K562 (cell line): ENCODE data around the gene DOCK4. TPM values are rescaled to one million over a fixed set of nuclear protein-coding genes. Genes with fewer than 3 reads are reported as not detected.

Experiments used
- ATAC-seq: fragments of 200-7000 bp; cut with Tn5 transposase; 3 replicates; pipeline ENCODE4 v1.9.1; 2020; ENCODE audit warnings: moderate library complexity
- BruUV-seq: library from RNA; stranded (reverse); fragments of 400-500 nt; replicated peaks from 2 replicates; lab custom pipeline; 2021; lab: Mats Ljungman, UMichigan
- CTCF ChIA-PET: fragments of 300-600 bp; formaldehyde crosslinking; extraction: SDS; loops from one replicate; lab custom pipeline; 2021; ENCODE audit warnings: low intra/inter-chr PET ratio; lab: Yijun Ruan, JAX
- POLR2A ChIA-PET: fragments of 300-600, 350-650 bp; sonication (Branson Sonifier 250); formaldehyde crosslinking; extraction: SDS; loops from one replicate; lab custom pipeline; 2021; ENCODE audit warnings: antibody characterized with exemption, inconsistent platforms; lab: Yijun Ruan, JAX
- DNase-seq, 4 experiments: peaks; one replicate each; pipeline versions ENCODE4 v3.0.0 to v3.0.0-alpha.2; 2011 to 2018; ENCODE audit warnings: low spot score in 3 of 4, mixed read lengths in 3 of 4; ENCODE audit errors: extremely low read depth in 1 of 4
- FAIRE-seq: peaks from 2 replicates; lab custom pipeline; 2011; peaks lifted over from hg19 to GRCh38; lab: Jason Lieb, UNC
- H2AFZ ChIP-seq: 2 replicates; pipeline ENCODE4 v1.6.0; 2011; ENCODE audit warnings: low read depth, low read length, control low read depth, inconsistent platforms
- H3K27ac ChIP-seq: fragments of 200-600 bp; 3 replicates; pipeline ENCODE4 v1.8.0; 2011; ENCODE audit warnings: low read depth, mild to moderate bottlenecking, control low read depth, inconsistent platforms, low read length, moderate library complexity, mixed read lengths; ENCODE audit errors: extremely low read depth
- H3K27me3 ChIP-seq, 2 experiments: fragments of 300-600 bp in 1 of 2; 2 replicates in 1 of 2; 3 replicates in 1 of 2; pipeline versions ENCODE4 v1.6.0 to v1.8.0; 2011; ENCODE audit warnings: inconsistent platforms in 2 of 2, low read length in 2 of 2, mild to moderate bottlenecking in 1 of 2, mixed read lengths in 1 of 2, moderate library complexity in 1 of 2; ENCODE audit not compliant: control insufficient read depth in 2 of 2, insufficient read depth in 2 of 2
- H3K36me3 ChIP-seq: fragments of 300-600 bp; 3 replicates; pipeline ENCODE4 v1.8.0; 2011; ENCODE audit warnings: mild to moderate bottlenecking, low read length, inconsistent platforms; ENCODE audit not compliant: control insufficient read depth, insufficient read depth
- H3K4me1 ChIP-seq, 2 experiments: fragments of 200-600 bp in 1 of 2; replicated peaks in 1 of 2; 2 replicates in 1 of 2; 3 replicates in 1 of 2; pipeline versions ENCODE4 v1.5.1 to v1.8.0; 2011; ENCODE audit warnings: inconsistent platforms in 2 of 2, low read length in 2 of 2, mild to moderate bottlenecking in 1 of 2, mixed read lengths in 1 of 2, moderate library complexity in 1 of 2; ENCODE audit not compliant: control insufficient read depth in 2 of 2, insufficient read depth in 2 of 2
- H3K4me2 ChIP-seq: 2 replicates; pipeline ENCODE4 v1.6.1; 2011; ENCODE audit warnings: low read length, control low read depth, inconsistent platforms, mixed read lengths; ENCODE audit not compliant: insufficient read depth
- H3K4me3 ChIP-seq: fragments of 200-600 bp; sonication (generic), shearing (Covaris generic); 2 replicates; pipeline ENCODE4 v1.5.1; 2016; ENCODE audit warnings: control low read depth, inconsistent platforms
- H3K79me2 ChIP-seq: fragments of 200-600 bp; 3 replicates; pipeline ENCODE4 v1.8.0; 2011; ENCODE audit warnings: low read length, inconsistent platforms; ENCODE audit not compliant: control insufficient read depth, insufficient read depth
- H3K9ac ChIP-seq, 2 experiments: 2 replicates each; pipeline versions ENCODE4 v1.6.0 to v1.6.1; 2011; ENCODE audit warnings: low read depth in 2 of 2, low read length in 2 of 2, control low read depth in 1 of 2, inconsistent platforms in 1 of 2, mild to moderate bottlenecking in 1 of 2, mixed read lengths in 1 of 2; ENCODE audit not compliant: insufficient read depth in 1 of 2
- H3K9me1 ChIP-seq: one replicate; pipeline ENCODE4 v1.6.0; 2011; ENCODE audit warnings: inconsistent platforms, mild to moderate bottlenecking, low read length, moderate library complexity; ENCODE audit not compliant: control insufficient read depth, insufficient read depth
- H3K9me3 ChIP-seq: replicated peaks from 2 replicates; pipeline ENCODE4 v1.5.1; 2011; ENCODE audit warnings: low read depth, low read length, inconsistent platforms; ENCODE audit not compliant: control insufficient read depth, insufficient read depth
- H4K20me1 ChIP-seq: replicated peaks from 2 replicates; pipeline ENCODE4 v1.6.1; 2011; ENCODE audit warnings: low read length, inconsistent platforms, mixed read lengths; ENCODE audit not compliant: control insufficient read depth, insufficient read depth
- ELF1 ChIP-seq: fragments of 200-800 bp; sonication (Bioruptor generic); IDR thresholded peaks from 2 replicates; pipeline ENCODE4 v1.6.1; 2016; ENCODE audit warnings: missing genetic modification characterization, missing compliant biosample characterization
- GABPA ChIP-seq: fragments of 200-800 bp; sonication (Bioruptor generic); conservative IDR thresholded peaks from 2 replicates; pipeline ENCODE4 v1.6.1; 2016; ENCODE audit warnings: low read depth, missing genetic modification characterization, missing compliant biosample characterization
- MTA3 ChIP-seq: fragments of 450-650 bp; formaldehyde crosslinking; IDR thresholded peaks from 2 replicates; pipeline ENCODE4 v1.6.1; 2017; ENCODE audit warnings: mild to moderate bottlenecking, borderline replicate concordance
- RBM14 ChIP-seq: fragments of 200-400 bp; formaldehyde crosslinking; IDR thresholded peaks from 2 replicates; pipeline ENCODE4 v1.6.1; 2018; ENCODE audit warnings: low read depth, mild to moderate bottlenecking, low read length, moderate library complexity, borderline replicate concordance; ENCODE audit not compliant: insufficient read depth
- SLC30A9 ChIP-seq: fragments of 250-450 bp; sonication (Bioruptor Pico); IDR thresholded peaks from 2 replicates; pipeline ENCODE4 v1.8.0; 2022; ENCODE audit warnings: mild to moderate bottlenecking, moderate library complexity
- ZSCAN29 ChIP-seq: fragments of 450-650 bp; IDR thresholded peaks from 2 replicates; pipeline ENCODE4 v1.6.1; 2017
- WGBS: fragments of 100-300 bp; shearing (Covaris generic); methylation state at CpG from one replicate; pipeline ENCODE4 v1.1.6; 2016; ENCODE audit warnings: low coverage, mixed read lengths; ENCODE audit not compliant: insufficient coverage; ENCODE audit errors: missing lambda C conversion rate; 5-methylcytosine and 5-hydroxymethylcytosine counted together
- in situ Hi-C: fragments of 300-500 bp; cut with MboI; formaldehyde crosslinking; loops from 4 replicates; pipeline ENCODE4 v1.15.0; 2018; ENCODE audit warnings: inconsistent platforms, mixed read lengths
- intact Hi-C: fragments of 100-400 bp; cut with micrococcal nuclease; formaldehyde crosslinking; loops from 2 replicates; pipeline ENCODE4 v1.14.2; 2022
- polyA plus RNA-seq, 8 experiments: library from polyadenylated mRNA; depleted of rRNA in 4 of 8; stranded (reverse) in 5 of 8; unstranded in 3 of 8; fragments of >200 nt; fragmentation: Nextera tagmentation in 2 of 8; fragmentation: Illumina TruSeq in 1 of 8; extraction: Ambion mirVana in 2 of 8; extraction: Trizol in 1 of 8; gene quantifications; 2 replicates each; pipeline versions ENCODE4 v1.2.1 to v1.2.3, GENCODE V29; 2011 to 2014; ENCODE audit warnings: inconsistent platforms in 1 of 8, missing spikeins in 1 of 8
- total RNA-seq, 7 experiments: library from RNA; depleted of rRNA in 6 of 7; stranded (reverse); fragments of >200 nt in 6 of 7; fragmentation: Illumina TruSeq in 2 of 7; extraction: Trizol in 2 of 7; gene quantifications; 2 replicates each; pipeline versions ENCODE4 v1.2.1 to v1.2.3, GENCODE V29; 2011 to 2021; ENCODE audit warnings: low replicate concordance in 1 of 7

The DOCK4 gene
- total and polyA plus RNA-seq, 9 of the 15 experiments (the other 6 are each of a cell fraction or from before 2014, with no cell fraction given), result 0.42 to 5.7 (median 2.3) TPM

GRCh38 chr7:112081778-112082177, 124.4 kb downstream of the DOCK4 start:
- H3K9ac ChIP-seq, result no peak overlapping the region
- CTCF ChIA-PET, result interaction anchor here (0.6 kb wide), 1 partner anchor 340 kb away, joined by 3 read pairs; no protein-coding TSS in a partner anchor

DNA sequence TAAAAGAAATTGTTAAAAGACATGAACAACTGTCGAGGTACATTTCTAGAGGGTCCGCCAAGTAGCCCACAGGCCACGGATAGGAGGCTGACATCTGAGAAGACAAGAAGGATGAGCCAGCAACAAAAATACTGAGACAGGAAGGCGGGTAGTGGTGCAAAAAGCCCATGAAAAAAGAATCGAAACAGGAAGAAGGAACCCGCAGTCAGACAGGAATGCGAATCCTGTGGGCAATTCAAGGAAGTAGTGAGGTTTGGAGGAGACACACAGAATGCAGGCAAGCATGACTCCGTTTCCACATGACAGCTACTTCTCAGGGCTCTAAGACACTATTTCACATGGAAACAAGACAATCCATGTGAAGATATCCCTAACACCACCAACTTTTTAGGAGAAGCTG, 125.2 kb downstream of the DOCK4 start:
- ATAC-seq (no peak), DNase-seq (no peak), FAIRE-seq (no peak)
- in situ Hi-C loops, result no loop called here
- no peak overlapping the region for H3K4me2 ChIP-seq
- POLR2A ChIA-PET, result interaction anchor here (0.7 kb wide), 1 partner anchor 11 kb away, joined by 3 read pairs; no protein-coding TSS in a partner anchor
- H3K4me1 ChIP-seq, result no peaks in the 10 kb centered on the region
- no peaks in the 10 kb centered on the region for H3K36me3 ChIP-seq
- no peaks in the 10 kb centered on the region for H3K79me2 ChIP-seq
- no peaks in the 10 kb centered on the region for H4K20me1 ChIP-seq
- H2AFZ ChIP-seq, result no peak overlapping the region
- peak; percentile 30; the same call in 1 of the 2 replicates for TF ChIP-seq GABPA (tag)
- peak; percentile 62 for TF ChIP-seq ELF1 (tag)
- no peak for TF ChIP-seq ZSCAN29
- WGBS, result 2% methylated on average over 8 of the region's 8 CpGs
- no peaks in the 10 kb centered on the region for H3K9me1 ChIP-seq
- CTCF ChIA-PET, result no interaction called here
- no peak overlapping the region for H3K27ac ChIP-seq
- H3K9ac ChIP-seq, result no peak overlapping the region
- H3K4me3 ChIP-seq, result no peak overlapping the region
- intact Hi-C loops, result no loop called here
- H3K27me3 ChIP-seq, result peaks cover 0 to 9% of the 10 kb centered on the region in 2 experiments; a peak in 2 of 5 replicates
- no peaks in the 10 kb centered on the region for H3K9me3 ChIP-seq
- BruUV-seq, result no TSS peak

More at GRCh38 chr7:112081778-112082177, 124.4 kb downstream of the DOCK4 start:
- H2AFZ ChIP-seq, result no peak overlapping the region
- H3K79me2 ChIP-seq, result no peaks in the 10 kb centered on the region
- H3K36me3 ChIP-seq, result no peaks in the 10 kb centered on the region
- no peak for ATAC-seq
- no peak for DNase-seq
- no peaks in the 10 kb centered on the region for H4K20me1 ChIP-seq
- no peaks in the 10 kb centered on the region for H3K9me1 ChIP-seq
- no peak for FAIRE-seq
- in situ Hi-C loops (no loop called here), intact Hi-C loops (no loop called here)
- H3K4me3 ChIP-seq, result no peak overlapping the region
- H3K27me3 ChIP-seq, result peaks cover 0 to 9% of the 10 kb centered on the region in 2 experiments; a peak in 2 of 5 replicates
- H3K9me3 ChIP-seq, result no peaks in the 10 kb centered on the region
- H3K27ac ChIP-seq, result no peak overlapping the region
- WGBS, result 6% methylated on average over 4 of the region's 4 CpGs
- no peaks in the 10 kb centered on the region for H3K4me1 ChIP-seq
- no TSS peak for BruUV-seq
- POLR2A ChIA-PET, result interaction anchor here (0.6 to 0.7 kb wide), 2 partner anchors 12 to 29 kb away, joined by 3 read pairs; no protein-coding TSS in a partner anchor
- no peak overlapping the region for H3K4me2 ChIP-seq
- TF ChIP-seq SLC30A9 (CRISPR knock-in tag) (no peak), MTA3 (no peak), RBM14 (no peak)
